Gastroesophageal sphincter (tissue), 4 donors: Measurements from ENCODE around the gene BAIAP2. TPM values are rescaled to one million over a fixed set of nuclear protein-coding genes. Genes with fewer than 3 reads are reported as not detected.
"Not testable (repeated sequence)": the region's sequence is repeated elsewhere in the genome, so short reads cannot be mapped to it uniquely, and the experiment has no call there.

Experiments
- ATAC-seq: fragments of 150-250 bp; one replicate; pipeline ENCODE4 v1.9.1; 2016; ENCODE audit warnings: mild to moderate bottlenecking, moderate library complexity
- H3K27ac ChIP-seq, 4 donors: fragments of 200-600 bp; sonication (generic) in 3 of 4; 1 replicate in 3 of 4; 2 replicates in 1 of 4; pipeline ENCODE4 v1.5.1; 2016 to 2019
- H3K27me3 ChIP-seq: fragments of 200-600 bp; sonication (generic); one replicate; pipeline ENCODE4 v1.5.1; 2019
- H3K36me3 ChIP-seq, 2 donors: fragments of 200-600 bp; sonication (generic); one replicate each; pipeline ENCODE4 v1.5.1; 2019; ENCODE audit warnings: control low read depth in 1 of 2
- H3K4me1 ChIP-seq, 3 donors: fragments of 200-600 bp; sonication (generic); 1 replicate in 2 of 3; 2 replicates in 1 of 3; pipeline ENCODE4 v1.5.1; 2016 to 2019; ENCODE audit warnings: control low read depth in 2 of 3
- H3K4me3 ChIP-seq, 2 donors: fragments of 200-600 bp; sonication (generic); one replicate each; pipeline ENCODE4 v1.5.1; 2019; ENCODE audit warnings: mild to moderate bottlenecking in 1 of 2, moderate library complexity in 1 of 2
- H3K9me3 ChIP-seq, 3 donors: fragments of 200-600 bp; sonication (generic); one replicate each; pipeline ENCODE4 v1.5.1; 2017 to 2019; ENCODE audit warnings: control low read depth in 2 of 3
- EP300 ChIP-seq: sonication (generic); formaldehyde crosslinking; IDR thresholded peaks from one replicate; pipeline ENCODE4 v1.6.1; 2017; ENCODE audit warnings: antibody characterized with exemption, mild to moderate bottlenecking
- POLR2A ChIP-seq, 2 donors: fragments of 450-650 bp; IDR thresholded peaks; one replicate each; pipeline ENCODE4 v1.6.1; 2017; ENCODE audit warnings: antibody characterized with exemption in 2 of 2, mild to moderate bottlenecking in 2 of 2, moderate library complexity in 1 of 2
- POLR2AphosphoS5 ChIP-seq: sonication (generic); formaldehyde crosslinking; IDR thresholded peaks from one replicate; pipeline ENCODE4 v1.6.1; 2017; ENCODE audit warnings: antibody characterized with exemption
- WGBS, 2 donors: methylation state at CpG; one replicate each; pipeline ENCODE4 v1.1.5; 2018; ENCODE audit warnings: low coverage in 1 of 2; 5-methylcytosine and 5-hydroxymethylcytosine counted together
- total RNA-seq, 4 donors: library from RNA; depleted of rRNA; stranded (reverse); fragments of >200 nt; gene quantifications; one replicate each; pipeline ENCODE4 v1.1.0, GENCODE V29; 2016
- TF ChIP-seq, protein P1 (sequence below), 4 experiments: fragments of 200-600 bp in 2 of 4; fragments of 450-650 bp in 2 of 4; sonication (generic) in 1 of 4; IDR thresholded peaks; one replicate each; pipeline ENCODE4 v1.5.1; 2017 to 2019; ENCODE audit warnings: antibody characterized with exemption in 4 of 4, mild to moderate bottlenecking in 2 of 4, moderate library complexity in 2 of 4

BAIAP2 gene
- total RNA-seq, 4 donors from 2014 or later: 32.7 to 54.9 (median 40.6) TPM

- Histone ChIP-seq H3K36me3 (peaks cover 0 to 23% of the 10 kb centered on the region in 2 donors), H3K4me3 (peak overlapping the region in 1 of 2 donors; percentile 13), H3K9me3 (no peaks in the 10 kb centered on the region), H3K4me1 (peaks cover 0 to 58% (median 23%) of the 10 kb centered on the region in 3 donors), H3K27ac (no peak overlapping the region), H3K27me3 (peaks cover 38% of the 10 kb centered on the region)
- ATAC-seq: no peak
- 7 to 44% methylated on average over 1 to 3 of the region's 37 CpGs for WGBS, 2 donors
- TF ChIP-seq POLR2AphosphoS5 (no peak), EP300 (no peak)
Observed at GRCh38 chr17:81027591-81028505, 7.1 kb upstream of the BAIAP2 start.

DNA sequence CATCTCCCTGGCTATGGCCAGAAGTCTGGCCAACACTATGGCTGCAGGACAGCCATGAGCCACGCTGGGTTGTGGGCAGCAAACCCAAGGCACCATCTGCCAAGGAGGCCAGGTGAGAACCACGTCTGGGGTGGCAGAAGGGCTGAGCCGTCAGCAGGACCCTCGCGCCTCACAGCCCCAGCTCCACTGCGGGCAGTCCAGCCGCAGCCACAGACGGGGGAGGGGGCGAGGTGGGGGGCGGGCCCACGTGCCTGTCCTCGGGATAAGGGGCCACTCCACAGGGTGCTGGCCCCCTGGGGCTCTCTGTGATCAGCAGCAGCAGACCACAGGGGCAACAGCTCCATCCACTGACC, 6.5 kb upstream of the BAIAP2 start:
- Histone ChIP-seq H3K9me3 (no peaks in the 10 kb centered on the region), H3K27me3 (peaks cover 38% of the 10 kb centered on the region), H3K4me3 (no peak overlapping the region), H3K27ac (no peak overlapping the region), H3K4me1 (peaks cover 0 to 62% (median 21%) of the 10 kb centered on the region in 3 donors), H3K36me3 (peaks cover 0 to 25% of the 10 kb centered on the region in 2 donors)
- WGBS, 2 donors: no CpG with 5 or more reads among the region's 12 CpGs
- ATAC-seq: no peak
- TF ChIP-seq EP300: no peak
- no peak for TF ChIP-seq POLR2AphosphoS5

GRCh38 chr17:81029859-81030258, 5.1 kb upstream of the BAIAP2 start:
- WGBS, 2 donors: 97 to 100% methylated on average over 1 to 11 of the region's 11 CpGs
- TF ChIP-seq EP300 (no peak), POLR2AphosphoS5 (no peak), POLR2A (IDR thresholded peaks at IDR 0.05) (no peak)
- TF ChIP-seq, protein P1, sequence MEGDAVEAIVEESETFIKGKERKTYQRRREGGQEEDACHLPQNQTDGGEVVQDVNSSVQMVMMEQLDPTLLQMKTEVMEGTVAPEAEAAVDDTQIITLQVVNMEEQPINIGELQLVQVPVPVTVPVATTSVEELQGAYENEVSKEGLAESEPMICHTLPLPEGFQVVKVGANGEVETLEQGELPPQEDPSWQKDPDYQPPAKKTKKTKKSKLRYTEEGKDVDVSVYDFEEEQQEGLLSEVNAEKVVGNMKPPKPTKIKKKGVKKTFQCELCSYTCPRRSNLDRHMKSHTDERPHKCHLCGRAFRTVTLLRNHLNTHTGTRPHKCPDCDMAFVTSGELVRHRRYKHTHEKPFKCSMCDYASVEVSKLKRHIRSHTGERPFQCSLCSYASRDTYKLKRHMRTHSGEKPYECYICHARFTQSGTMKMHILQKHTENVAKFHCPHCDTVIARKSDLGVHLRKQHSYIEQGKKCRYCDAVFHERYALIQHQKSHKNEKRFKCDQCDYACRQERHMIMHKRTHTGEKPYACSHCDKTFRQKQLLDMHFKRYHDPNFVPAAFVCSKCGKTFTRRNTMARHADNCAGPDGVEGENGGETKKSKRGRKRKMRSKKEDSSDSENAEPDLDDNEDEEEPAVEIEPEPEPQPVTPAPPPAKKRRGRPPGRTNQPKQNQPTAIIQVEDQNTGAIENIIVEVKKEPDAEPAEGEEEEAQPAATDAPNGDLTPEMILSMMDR (IDR thresholded peaks at IDR 0.05): no peak
- no peak overlapping the region for H3K27ac ChIP-seq
- peaks cover 0 to 25% of the 10 kb centered on the region in 2 donors for H3K36me3 ChIP-seq
- H3K27me3 ChIP-seq: peaks cover 38% of the 10 kb centered on the region
- peaks cover 0 to 58% (median 21%) of the 10 kb centered on the region in 3 donors for H3K4me1 ChIP-seq
- H3K4me3 ChIP-seq: no peak overlapping the region
- no peak for ATAC-seq
- H3K9me3 ChIP-seq: no peaks in the 10 kb centered on the region

GRCh38 chr17:81030312-81030711, 4.6 kb upstream of the BAIAP2 start:
- H3K4me3 ChIP-seq, H3K9me3 ChIP-seq, ATAC-seq, H3K27ac ChIP-seq: not testable (repeated sequence)
- WGBS, 2 donors: 88 to 100% methylated on average over 1 to 6 of the region's 9 CpGs
- Histone ChIP-seq H3K36me3 (peaks cover 0 to 25% of the 10 kb centered on the region in 2 donors), H3K27me3 (peaks cover 38% of the 10 kb centered on the region), H3K4me1 (peaks cover 0 to 54% (median 21%) of the 10 kb centered on the region in 3 donors)

DNA sequence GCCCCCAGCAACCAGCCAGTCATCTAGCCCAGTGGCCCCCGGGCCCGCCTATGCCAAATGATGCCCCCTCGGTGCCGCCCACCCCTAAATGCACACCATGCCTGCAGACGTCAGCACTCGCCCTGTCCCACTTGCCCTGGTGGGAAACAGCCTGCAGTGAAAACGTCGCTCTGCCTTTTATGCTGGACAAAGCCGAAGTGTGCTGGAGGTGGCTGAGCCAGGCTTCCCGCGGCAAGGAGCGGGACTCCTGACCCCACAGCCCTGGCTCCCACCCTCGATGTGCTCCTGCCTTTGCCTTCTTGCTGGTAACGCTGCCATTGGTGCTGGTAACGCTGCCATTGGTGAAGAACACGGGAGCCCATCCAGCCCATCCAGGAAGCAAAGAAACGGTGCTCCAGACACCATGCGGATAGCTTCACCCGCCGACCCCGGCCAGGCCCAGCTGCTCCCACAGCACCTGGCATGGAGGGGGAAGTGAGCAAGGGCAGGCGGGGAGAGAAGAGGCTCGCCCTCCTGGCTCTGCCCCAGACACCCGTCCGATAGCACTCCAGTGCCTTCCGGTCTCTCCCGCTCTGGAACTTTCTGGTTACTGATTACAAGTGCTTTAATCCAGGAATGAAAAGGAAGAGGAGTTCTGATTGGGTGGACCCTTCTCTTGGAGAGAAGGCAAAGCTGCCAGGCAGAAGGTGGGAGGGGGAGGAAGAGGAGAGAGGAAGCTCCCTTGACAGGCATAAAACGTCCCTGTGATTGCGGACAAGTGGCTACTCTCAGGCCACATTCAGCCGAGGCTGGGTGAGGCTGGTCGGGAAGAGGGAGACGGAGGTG, 4.0 kb upstream of the BAIAP2 start:
- Histone ChIP-seq H3K36me3 (peaks cover 0 to 25% of the 10 kb centered on the region in 2 donors), H3K4me3 (no peak overlapping the region), H3K27me3 (peaks cover 35% of the 10 kb centered on the region), H3K4me1 (peaks cover 0 to 55% (median 20%) of the 10 kb centered on the region in 3 donors), H3K9me3 (no peaks in the 10 kb centered on the region), H3K27ac (no peak overlapping the region)
- ATAC-seq: no peak
- WGBS, 2 donors: 84 to 85% methylated on average over 4 to 6 of the region's 32 CpGs
- no peak for TF ChIP-seq POLR2AphosphoS5
- TF ChIP-seq POLR2A (IDR thresholded peaks at IDR 0.05): no peak
- no peak for TF ChIP-seq EP300
- TF ChIP-seq, protein P1 (IDR thresholded peaks at IDR 0.05): no peak
